B cell (primary cell): ENCODE measurements around the gene MRPL41.

ENCODE experiments used
- CTCF ChIP-seq: fragments of 200-600 bp; IDR thresholded peaks from one replicate; pipeline ENCODE4 v1.8.0; 2022; ENCODE audit warnings: antibody characterized with exemption, mild to moderate bottlenecking
- EZH2 ChIP-seq: IDR thresholded peaks from 2 replicates; pipeline ENCODE4 v1.6.1; 2012; ENCODE audit warnings: borderline replicate concordance, low read depth, mild to moderate bottlenecking, moderate library complexity, low read length; ENCODE audit not compliant: insufficient read depth, poor library complexity, severe bottlenecking

DNA sequence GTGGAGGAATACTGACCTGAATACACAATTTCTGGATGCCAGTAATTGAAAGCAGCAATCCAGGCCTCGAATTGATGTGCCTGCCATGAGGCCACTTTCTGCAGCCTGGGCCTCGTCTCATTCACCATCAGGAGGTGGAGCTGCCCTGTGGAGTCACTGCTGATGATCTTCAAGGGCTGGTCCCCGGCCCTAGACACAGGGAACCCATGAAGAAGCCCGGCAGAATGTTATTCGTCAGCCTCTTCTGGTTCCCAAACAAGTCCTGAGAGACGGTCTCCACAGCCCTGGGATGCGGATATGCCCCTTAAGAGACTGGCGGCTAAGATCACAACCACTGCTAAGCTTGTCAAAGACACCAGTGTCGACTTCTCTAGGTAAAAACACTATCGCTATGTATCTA is 22.5 kb downstream of the MRPL41 start:
- TF ChIP-seq CTCF = no peak
- TF ChIP-seq EZH2 = no peak
